Measurements from ENCODE around the gene SLC23A1. TPM values are rescaled to one million over a fixed set of nuclear protein-coding genes. Genes with fewer than 3 reads are reported as not detected.
A peak's percentile ranks its signal among the peaks of the same experiment; 100 is the strongest.

SLC23A1 gene
- total RNA-seq, 1 donor from 2014 or later: not detected

- no peak for DNase-seq (ENCODE audit: low read depth)
Measured at GRCh38 chr5:139408191-139408590, 25.1 kb upstream of the SLC23A1 start.

- no peak for DNase-seq (ENCODE audit: low read depth)
Measured at GRCh38 chr5:139407517-139407916, 24.4 kb upstream of the SLC23A1 start.

GRCh38 chr5:139406963-139407362, 23.9 kb upstream of the SLC23A1 start:
- no peak for DNase-seq (ENCODE audit: low read depth)

GRCh38 chr5:139404484-139404840, 21.4 kb upstream of the SLC23A1 start:
- no peak for DNase-seq (ENCODE audit: low read depth)

GRCh38 chr5:139403787-139404483, 20.8 kb upstream of the SLC23A1 start, which contains the start of gene SPATA24:
SPATA24 (minus strand) TSS chr5:139404089; CDS start chr5:139404060, 29 bp downstream.
- peak; percentile 98 for DNase-seq (ENCODE audit: low read depth)

GRCh38 chr5:139403418-139403786, 20.3 kb upstream of the SLC23A1 start:
- DNase-seq (ENCODE audit: low read depth): no peak

DNA sequence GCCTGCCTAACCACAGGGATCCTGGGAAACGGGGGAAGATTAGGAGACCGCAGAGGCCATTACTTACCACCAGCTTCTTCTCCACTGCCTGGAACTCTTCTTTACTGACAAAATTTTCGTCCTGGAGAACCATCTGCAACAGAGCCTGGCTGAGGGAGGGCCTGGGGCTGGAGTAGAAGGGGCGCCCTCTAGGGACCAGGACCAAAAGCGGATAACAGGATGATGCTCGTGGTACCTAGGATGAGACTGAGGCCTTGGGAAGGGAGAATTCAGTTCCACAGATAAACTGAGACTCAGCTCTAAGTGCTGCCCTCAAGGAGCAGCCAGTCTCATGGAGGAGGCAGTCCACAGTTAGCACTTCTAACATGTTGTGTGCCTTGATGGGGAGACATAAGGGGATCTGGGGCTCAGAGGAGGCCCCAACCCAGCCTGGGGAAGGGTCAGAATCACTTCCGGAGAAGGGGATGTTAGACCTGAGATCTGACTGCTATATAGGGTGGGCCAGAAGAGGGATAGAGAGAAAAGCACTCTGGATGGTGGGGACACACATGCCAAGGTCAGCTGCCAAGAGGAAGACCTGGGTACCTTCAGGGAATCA, 19.6 kb upstream of the SLC23A1 start:
- no peak for DNase-seq (ENCODE audit: low read depth)

GRCh38 chr5:139401546-139401945, 18.4 kb upstream of the SLC23A1 start:
- DNase-seq (ENCODE audit: low read depth): no peak

DNA sequence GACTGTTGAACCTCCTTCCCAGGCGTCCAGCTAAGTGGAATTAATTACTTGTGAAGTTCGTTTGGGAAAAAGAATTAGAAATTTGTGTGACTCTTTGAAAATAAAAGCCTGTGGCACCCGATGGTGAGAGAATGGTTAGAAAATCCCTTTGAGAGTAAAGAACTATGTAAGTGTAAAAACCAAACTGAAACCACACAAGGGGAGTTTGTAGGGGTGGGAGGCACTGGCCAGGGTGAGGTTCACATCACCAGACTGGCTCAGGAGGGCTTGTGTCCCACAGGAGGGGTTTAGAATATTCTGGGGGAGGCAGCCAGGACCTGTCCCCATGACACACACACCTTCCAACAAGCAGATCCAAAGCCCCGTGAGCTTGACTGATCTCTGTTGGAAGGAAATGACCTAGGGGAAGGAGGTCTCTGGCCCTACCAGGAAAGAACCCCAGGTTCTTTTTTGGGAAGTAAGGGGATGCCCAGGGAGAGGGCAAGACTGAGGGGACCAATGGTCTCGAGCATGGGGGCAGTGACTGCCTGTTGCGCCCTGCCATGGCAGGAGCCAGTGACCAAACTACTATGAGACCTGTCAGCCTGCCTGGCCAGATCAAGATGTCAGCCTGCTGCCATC, 16.5 kb upstream of the SLC23A1 start:
- no peak for DNase-seq (ENCODE audit: low read depth)

DNA sequence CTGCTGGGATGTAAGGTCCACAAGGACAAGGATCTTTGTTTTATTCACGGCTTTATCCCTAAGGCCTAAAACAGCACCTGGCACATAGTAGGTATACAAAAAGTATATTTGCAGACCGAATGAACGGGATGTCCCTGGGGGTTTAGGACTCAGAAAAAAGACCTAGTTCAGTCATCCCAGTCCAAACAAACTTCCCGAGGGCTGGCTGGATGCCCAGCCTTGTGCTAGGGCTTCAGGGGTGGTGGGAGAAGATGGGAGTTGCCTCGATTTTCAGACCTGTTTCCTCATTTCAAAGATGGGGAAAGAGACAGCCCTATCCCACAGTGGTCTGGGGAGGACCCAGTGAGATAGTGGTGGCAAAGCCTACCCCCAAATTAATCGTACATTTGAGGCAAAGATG, 14.8 kb upstream of the SLC23A1 start:
- no peak for DNase-seq (ENCODE audit: low read depth)

- no peak for DNase-seq (ENCODE audit: low read depth)
Measured at GRCh38 chr5:139396691-139397090, 13.6 kb upstream of the SLC23A1 start.

DNA sequence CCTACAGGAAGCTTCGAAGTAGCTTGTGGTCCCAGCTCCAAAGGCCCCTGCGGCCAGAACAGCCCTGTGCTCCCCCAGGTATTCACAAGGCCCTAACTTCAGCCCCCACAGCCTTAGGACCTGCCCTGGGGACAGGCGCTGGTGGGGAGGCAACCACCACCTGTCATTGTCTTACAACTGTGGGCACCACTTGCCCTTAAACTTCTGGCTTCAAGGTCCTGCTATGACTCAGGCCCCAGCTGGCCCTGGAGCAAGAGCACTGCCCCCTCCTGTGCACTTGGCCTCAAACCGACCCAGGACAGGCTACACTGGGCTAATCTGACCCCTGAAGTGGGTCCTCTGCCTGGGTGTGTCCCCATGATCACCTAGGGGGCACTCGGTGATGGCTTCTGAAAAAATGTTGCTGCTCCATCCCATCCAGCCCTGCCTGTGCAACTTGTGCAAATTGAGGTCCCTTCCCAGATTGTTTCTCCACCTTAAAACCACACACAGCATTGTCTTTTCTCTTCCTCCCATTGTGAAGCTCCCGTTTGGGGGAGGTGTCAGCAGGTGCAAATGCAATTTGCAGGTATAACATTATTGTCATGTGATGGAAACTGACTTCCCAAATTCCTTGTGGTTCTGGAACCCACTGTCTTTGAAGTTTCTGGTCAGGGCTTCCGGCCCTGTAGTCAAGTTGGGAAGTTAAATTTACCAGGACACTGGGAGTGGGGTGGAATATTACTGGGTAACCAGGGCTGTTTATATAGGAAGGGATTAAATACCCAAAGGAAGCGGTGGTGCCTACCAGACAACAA, 12.9 kb upstream of the SLC23A1 start:
- peak; percentile 97 for DNase-seq (ENCODE audit: low read depth)

GRCh38 chr5:139394654-139395566, 11.8 kb upstream of the SLC23A1 start, which contains the start of gene PROB1:
PROB1 (minus strand) TSS chr5:139395104; CDS start chr5:139395081, 23 bp downstream.
- peak; percentile 85 for DNase-seq (ENCODE audit: low read depth)

GRCh38 chr5:139394123-139394653, 11.1 kb upstream of the SLC23A1 start:
- DNase-seq (ENCODE audit: low read depth): no peak

- DNase-seq (ENCODE audit: low read depth): no peak
Measured at GRCh38 chr5:139393497-139394122, 10.5 kb upstream of the SLC23A1 start.

- no peak for DNase-seq (ENCODE audit: low read depth)
Measured at GRCh38 chr5:139392678-139393496, 9.8 kb upstream of the SLC23A1 start.

GRCh38 chr5:139392324-139392677, 9.2 kb upstream of the SLC23A1 start:
- DNase-seq (ENCODE audit: low read depth): no peak

- peak; percentile 48 for DNase-seq (ENCODE audit: low read depth)
Measured at GRCh38 chr5:139391570-139392323, 8.7 kb upstream of the SLC23A1 start.

Measured in myocyte (in vitro differentiated cells).